GM18520 (cell line): Measurements from ENCODE around the gene AGPAT2.

Experiments used
- ATAC-seq: cut with Tn5 transposase; IDR thresholded peaks from one replicate; pipeline ENCODE4 v1.9.1; 2021; ENCODE audit not compliant: unreplicated experiment

The AGPAT2 gene

GRCh38 chr9:136629001-136629878 lies 58.0 kb downstream of the AGPAT2 start:
- ATAC-seq: no peak

DNA sequence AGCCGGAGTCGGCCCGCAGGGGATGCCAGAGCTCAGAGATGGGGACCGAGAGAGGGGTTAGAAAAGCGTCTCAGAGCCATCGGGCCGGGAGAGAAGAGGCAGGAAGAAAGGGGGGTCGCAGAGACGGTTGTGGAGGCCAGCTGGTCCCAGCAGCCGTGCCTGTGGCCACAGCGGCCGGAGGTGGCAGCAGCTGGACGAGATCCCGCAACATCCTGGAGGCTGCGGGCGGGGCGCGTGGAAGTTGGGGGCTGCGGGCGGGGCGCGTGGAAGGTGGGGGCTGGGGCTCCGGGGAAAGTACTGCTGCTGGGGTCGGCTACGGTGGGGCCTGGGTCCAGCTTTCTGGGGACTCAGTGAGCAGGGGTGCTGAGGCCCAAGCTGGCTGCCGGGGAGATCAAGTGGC lies 59.0 kb downstream of the AGPAT2 start:
- no peak for ATAC-seq

DNA sequence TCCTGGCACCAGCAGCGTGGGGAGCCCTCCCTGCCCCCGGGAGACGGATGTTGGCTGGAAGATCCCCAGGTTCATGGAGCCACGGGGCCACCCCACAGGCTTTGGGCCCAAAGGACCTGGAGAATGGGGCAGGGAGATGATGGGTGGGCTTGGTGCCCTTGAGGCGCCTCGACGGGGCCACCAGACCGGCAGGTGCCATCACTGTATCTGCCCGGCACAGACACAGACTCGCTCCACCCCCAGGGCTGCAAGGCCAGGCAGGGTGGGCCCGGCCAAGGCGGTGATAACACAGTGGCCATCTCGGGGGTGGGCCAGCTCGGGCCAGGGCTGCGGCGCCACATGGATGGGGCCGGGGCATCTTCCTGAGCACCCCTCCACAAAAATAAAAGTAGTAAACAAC lies 59.6 kb downstream of the AGPAT2 start:
- no peak for ATAC-seq

- ATAC-seq: no peak
Observed at GRCh38 chr9:136626740-136627642, 60.3 kb downstream of the AGPAT2 start.

DNA sequence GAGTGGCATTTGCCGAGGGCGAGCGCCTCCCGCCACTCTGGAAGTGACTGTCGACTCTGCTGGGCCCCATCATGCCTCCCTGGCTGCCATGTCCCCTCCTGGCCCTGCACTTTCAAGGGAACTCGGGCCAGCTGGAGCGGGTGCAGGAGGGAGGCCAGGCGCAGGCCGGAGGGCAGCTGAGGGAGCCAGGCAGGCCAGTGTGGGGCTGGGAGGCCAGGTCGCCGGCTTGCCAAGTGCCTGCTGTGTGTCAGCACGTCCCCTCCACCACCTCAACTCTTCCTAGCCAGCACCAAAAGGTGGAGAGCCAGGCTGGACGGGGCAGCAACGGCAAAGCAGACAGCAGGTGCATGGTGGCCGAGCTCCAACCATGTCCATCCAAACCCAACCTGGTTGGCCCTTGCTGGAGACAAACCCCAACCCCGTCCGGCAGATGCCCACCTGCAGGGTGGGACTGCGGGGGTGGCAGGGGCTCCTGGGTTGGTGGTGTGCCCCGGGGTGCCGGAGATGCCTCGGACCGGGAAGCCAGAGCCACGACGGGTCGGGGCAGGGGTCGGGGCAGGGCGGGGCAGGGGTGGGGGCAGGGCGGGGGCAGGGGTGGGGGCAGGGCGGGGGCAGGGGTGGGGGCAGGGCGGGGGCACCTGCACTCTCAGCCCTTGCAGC lies 61.1 kb downstream of the AGPAT2 start:
- no peak for ATAC-seq

GRCh38 chr9:136625101-136626065 lies 61.9 kb downstream of the AGPAT2 start:
- ATAC-seq: no peak

DNA sequence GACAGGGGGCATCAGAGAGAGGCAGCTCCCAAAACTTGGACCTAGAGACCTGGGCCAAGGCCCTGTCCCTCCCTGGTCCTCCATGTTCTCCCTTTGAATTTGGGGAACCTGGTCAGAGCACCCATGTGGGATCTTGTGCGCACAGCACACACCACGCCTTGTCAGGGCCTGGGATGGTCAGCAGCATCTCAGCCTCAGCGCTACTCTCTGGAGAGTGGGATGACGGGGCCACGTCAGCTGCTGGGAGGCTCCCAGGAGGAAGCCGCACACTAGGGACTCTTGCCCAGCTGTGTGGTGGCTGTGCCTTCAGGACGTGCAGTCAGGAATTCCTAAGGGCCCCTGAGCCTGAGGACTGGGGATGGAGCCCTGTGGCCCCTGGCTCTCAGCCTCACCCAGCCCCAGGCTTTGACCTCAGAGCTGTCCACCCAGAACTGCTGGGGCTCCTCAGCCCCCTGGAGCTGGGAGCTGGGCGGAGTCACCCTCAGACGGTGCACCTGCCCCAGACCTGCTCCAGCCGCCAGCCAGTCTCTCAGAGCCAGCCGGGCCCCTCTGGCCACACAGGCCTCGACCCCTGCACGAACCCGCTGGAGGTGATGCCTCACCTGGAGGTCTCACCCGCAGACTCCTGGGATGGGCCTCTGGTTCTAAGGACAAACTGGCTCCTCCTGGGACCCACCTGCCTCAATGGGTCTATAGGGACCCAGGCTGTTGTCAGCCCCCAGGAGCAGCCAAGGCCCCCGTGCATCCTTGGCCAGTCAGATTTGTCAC lies 62.9 kb downstream of the AGPAT2 start:
- no peak for ATAC-seq

DNA sequence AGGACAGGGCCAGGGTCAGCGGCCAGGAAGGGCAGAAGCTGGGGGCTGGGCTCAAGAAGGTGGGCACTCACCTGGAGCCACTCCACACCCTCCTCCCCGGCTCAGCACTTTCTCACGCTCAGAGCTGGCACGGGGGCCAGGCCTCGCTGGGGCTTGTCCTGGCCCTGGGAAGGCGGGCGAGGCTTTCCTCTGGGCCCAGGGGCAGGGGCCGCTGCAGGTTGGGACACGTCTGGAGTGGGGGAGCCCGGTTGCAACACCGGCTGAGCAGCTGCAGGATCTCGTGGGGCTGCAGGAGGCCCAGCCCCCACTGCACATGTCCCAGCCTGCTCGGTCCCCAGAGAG lies 63.4 kb downstream of the AGPAT2 start:
- no peak for ATAC-seq
